SK-N-SH (cell line): ENCODE measurements around the gene CENPT. TPM values are rescaled to one million over a fixed set of nuclear protein-coding genes. Genes with fewer than 3 reads are reported as not detected.

Source experiments
- CTCF ChIA-PET: fragments of 300-600, 350-600 bp; formaldehyde crosslinking; extraction: SDS; loops from one replicate; lab custom pipeline; 2021; lab: Yijun Ruan, JAX
- POLR2A ChIA-PET: fragments of 350-600 bp; sonication (Branson Sonifier 250); formaldehyde crosslinking; extraction: SDS; loops from one replicate; lab custom pipeline; 2020; ENCODE audit warnings: antibody characterized with exemption, inconsistent platforms; lab: Yijun Ruan, JAX
- DNase-seq: peaks from one replicate; pipeline ENCODE4 v3.0.0; 2012
- H2AFZ ChIP-seq: fragments of 200-600 bp; sonication (generic); 2 replicates; pipeline ENCODE4 v1.8.1; 2016; ENCODE audit warnings: antibody characterized with exemption, mild to moderate bottlenecking, low read depth
- H3F3A ChIP-seq: fragments of 200-600 bp; sonication (generic); replicated peaks from 2 replicates; pipeline ENCODE3; 2016; ENCODE audit warnings: antibody characterized with exemption, mild to moderate bottlenecking; ENCODE audit not compliant: insufficient read depth
- H3K27ac ChIP-seq, 2 experiments: fragments of 200-500 bp in 1 of 2; fragments of 200-600 bp in 1 of 2; sonication (Bioruptor generic) in 1 of 2; sonication (generic), shearing (Covaris generic) in 1 of 2; 2 replicates each; pipeline versions ENCODE4 v1.5.1 to v1.6.1; 2014 to 2016; ENCODE audit warnings: low read depth in 2 of 2, inconsistent platforms in 1 of 2, low read length in 1 of 2, mild to moderate bottlenecking in 1 of 2, mixed read lengths in 1 of 2
- H3K27me3 ChIP-seq: fragments of 200-600 bp; sonication (generic), shearing (Covaris generic); 2 replicates; pipeline ENCODE4 v1.6.1; 2016; ENCODE audit warnings: mixed run types; ENCODE audit not compliant: insufficient read depth
- H3K36me3 ChIP-seq, 2 experiments: fragments of 200-500 bp in 1 of 2; fragments of 200-600 bp in 1 of 2; sonication (Bioruptor generic) in 1 of 2; sonication (generic) in 1 of 2; replicated peaks in 1 of 2; 2 replicates each; pipeline versions ENCODE3 to v1.5.1; 2014 to 2016; ENCODE audit warnings: low read length in 1 of 2, mild to moderate bottlenecking in 1 of 2; ENCODE audit not compliant: insufficient read depth in 2 of 2, control insufficient read depth in 1 of 2
- H3K4me1 ChIP-seq, 2 experiments: fragments of 200-500 bp in 1 of 2; fragments of 200-600 bp in 1 of 2; sonication (Bioruptor generic) in 1 of 2; sonication (generic), shearing (Covaris generic) in 1 of 2; 2 replicates each; pipeline versions ENCODE4 v1.5.1 to v1.6.1; 2014 to 2016; ENCODE audit warnings: low read depth in 1 of 2, low read length in 1 of 2, mixed run types in 1 of 2; ENCODE audit not compliant: insufficient read depth in 2 of 2, control insufficient read depth in 1 of 2
- H3K4me2 ChIP-seq: fragments of 200-600 bp; sonication (generic), shearing (Covaris generic); 2 replicates; pipeline ENCODE4 v1.6.1; 2017; ENCODE audit warnings: mixed run types
- H3K4me3 ChIP-seq, 2 experiments: fragments of 200-500 bp in 1 of 2; fragments of 200-600 bp in 1 of 2; sonication (Bioruptor generic) in 1 of 2; sonication (generic), shearing (Covaris generic) in 1 of 2; 2 replicates each; pipeline versions ENCODE4 v1.5.1 to v1.8.1; 2014 to 2016; ENCODE audit warnings: low read depth in 2 of 2, inconsistent platforms in 1 of 2, low read length in 1 of 2, mild to moderate bottlenecking in 1 of 2, mixed read lengths in 1 of 2, moderate library complexity in 1 of 2
- H3K79me2 ChIP-seq: fragments of 200-600 bp; sonication (generic); 2 replicates; pipeline ENCODE4 v1.8.1; 2017; ENCODE audit warnings: mild to moderate bottlenecking; ENCODE audit not compliant: insufficient read depth
- H3K9ac ChIP-seq: fragments of 200-600 bp; sonication (generic); 2 replicates; pipeline ENCODE4 v1.6.1; 2017; ENCODE audit warnings: mixed run types
- H3K9me2 ChIP-seq: fragments of 200-600 bp; sonication (generic); 2 replicates; pipeline ENCODE4 v1.6.1; 2017; ENCODE audit warnings: mixed run types
- H3K9me3 ChIP-seq: fragments of 200-600 bp; sonication (generic); 2 replicates; pipeline ENCODE4 v1.6.1; 2017; ENCODE audit warnings: mixed run types, mild to moderate bottlenecking, moderate library complexity
- H4K20me1 ChIP-seq: fragments of 200-600 bp; sonication (generic); 2 replicates; pipeline ENCODE4 v1.6.1; 2017; ENCODE audit warnings: mild to moderate bottlenecking, mixed run types; ENCODE audit not compliant: insufficient read depth
- CTCF ChIP-seq: fragments of 200-600 bp; sonication (generic); IDR thresholded peaks from 2 replicates; pipeline ENCODE4 v1.6.1; 2017; ENCODE audit warnings: antibody characterized with exemption, mild to moderate bottlenecking, moderate library complexity
- GATA2 ChIP-seq: sonication (generic); formaldehyde crosslinking; IDR thresholded peaks from 2 replicates; pipeline ENCODE4 v1.5.0; 2020; ENCODE audit warnings: mild to moderate bottlenecking, missing genetic modification reagents
- IRF3 ChIP-seq: fragments of 150-350 bp; IDR thresholded peaks from 2 replicates; pipeline ENCODE4 v1.6.1; 2016; ENCODE audit warnings: mild to moderate bottlenecking, low read depth, low read length
- MAX ChIP-seq: IDR thresholded peaks from 2 replicates; pipeline ENCODE4 v1.4.0; 2012; ENCODE audit warnings: low read depth
- POLR2AphosphoS5 ChIP-seq: IDR thresholded peaks from 2 replicates; pipeline ENCODE4 v1.6.1; 2012; ENCODE audit warnings: low read depth, low read length
- RAD21 ChIP-seq: IDR thresholded peaks from 2 replicates; pipeline ENCODE4 v1.6.1; 2012; ENCODE audit warnings: mild to moderate bottlenecking, low read length
- REST ChIP-seq: IDR thresholded peaks from 2 replicates; pipeline ENCODE4 v1.6.1; 2012; ENCODE audit warnings: mild to moderate bottlenecking, low read depth, low read length, moderate library complexity
- RFX5 ChIP-seq: IDR thresholded peaks from 2 replicates; pipeline ENCODE4 v1.6.1; 2012; ENCODE audit warnings: mild to moderate bottlenecking, improper control_type of control experiment, low read length
- RXRA ChIP-seq: IDR thresholded peaks from 2 replicates; pipeline ENCODE4 v1.4.0; 2012; ENCODE audit warnings: low read depth, mild to moderate bottlenecking, borderline replicate concordance
- TCF12 ChIP-seq: IDR thresholded peaks from 2 replicates; pipeline ENCODE4 v1.4.0; 2012
- USF1 ChIP-seq: IDR thresholded peaks from 2 replicates; pipeline ENCODE4 v1.4.0; 2012; ENCODE audit warnings: low read depth, borderline replicate concordance
- YY1 ChIP-seq: IDR thresholded peaks from 2 replicates; pipeline ENCODE4 v1.4.0; 2012; ENCODE audit warnings: low read depth, mild to moderate bottlenecking
- WGBS: methylation state at CpG from one replicate; pipeline ENCODE4 v1.1.6; 2017; ENCODE audit warnings: low lambda C conversion rate; 5-methylcytosine and 5-hydroxymethylcytosine counted together
- polyA plus RNA-seq, 3 experiments: library from polyadenylated mRNA; depleted of rRNA; stranded (reverse); fragments of >200 nt; gene quantifications; 2 replicates each; pipeline ENCODE4 v1.2.3, GENCODE V29; 2012

CENPT gene
- polyA plus RNA-seq, 1 of the 3 experiments (the other 2 are of a cell fraction) = 48.6 TPM

- Histone ChIP-seq H4K20me1 (no peaks in the 10 kb centered on the region), H3K27me3 (no peaks in the 10 kb centered on the region), H3K9me3 (no peaks in the 10 kb centered on the region), H3K36me3 (no peaks in the 10 kb centered on the region), H3K4me1 (no peaks in the 10 kb centered on the region), H3F3A (no peaks in the 10 kb centered on the region), H2AFZ (no peak overlapping the region), H3K4me2 (no peak overlapping the region), H3K9me2 (no peaks in the 10 kb centered on the region), H3K79me2 (no peaks in the 10 kb centered on the region), H3K9ac (no peak overlapping the region), H3K27ac (no peak overlapping the region)
- 87% methylated on average over 4 of the region's 11 CpGs for WGBS
- no peak for DNase-seq
- POLR2A ChIA-PET = no interaction called here
- TF ChIP-seq REST = no peak
- TF ChIP-seq RXRA = no peak
- no peak for TF ChIP-seq YY1
- TF ChIP-seq USF1 = no peak
- TF ChIP-seq POLR2AphosphoS5 = no peak
- TF ChIP-seq GATA2 (CRISPR knock-in tag) = no peak
- TF ChIP-seq IRF3 = no peak
- no peak for TF ChIP-seq RAD21
- TF ChIP-seq MAX = no peak
- no peak for TF ChIP-seq TCF12
- no peak for TF ChIP-seq CTCF
- no peak for TF ChIP-seq RFX5
- TF ChIP-seq, all 33 proteins: peak for 0
- CTCF ChIA-PET = interaction anchor here (0.8 to 1.4 kb wide), 4 partner anchors 13 to 300 kb away, joined by 3 to 4 read pairs (median 4); no protein-coding TSS in a partner anchor
- no peak overlapping the region for H3K4me3 ChIP-seq
Observed at GRCh38 chr16:67820608-67821259, 26.8 kb downstream of the CENPT start.
